ENCODE data around the gene SMO.
"Not testable (repeated sequence)": the region's sequence is repeated elsewhere in the genome, so short reads cannot be mapped to it uniquely, and the experiment has no call there.

SMO gene

DNA sequence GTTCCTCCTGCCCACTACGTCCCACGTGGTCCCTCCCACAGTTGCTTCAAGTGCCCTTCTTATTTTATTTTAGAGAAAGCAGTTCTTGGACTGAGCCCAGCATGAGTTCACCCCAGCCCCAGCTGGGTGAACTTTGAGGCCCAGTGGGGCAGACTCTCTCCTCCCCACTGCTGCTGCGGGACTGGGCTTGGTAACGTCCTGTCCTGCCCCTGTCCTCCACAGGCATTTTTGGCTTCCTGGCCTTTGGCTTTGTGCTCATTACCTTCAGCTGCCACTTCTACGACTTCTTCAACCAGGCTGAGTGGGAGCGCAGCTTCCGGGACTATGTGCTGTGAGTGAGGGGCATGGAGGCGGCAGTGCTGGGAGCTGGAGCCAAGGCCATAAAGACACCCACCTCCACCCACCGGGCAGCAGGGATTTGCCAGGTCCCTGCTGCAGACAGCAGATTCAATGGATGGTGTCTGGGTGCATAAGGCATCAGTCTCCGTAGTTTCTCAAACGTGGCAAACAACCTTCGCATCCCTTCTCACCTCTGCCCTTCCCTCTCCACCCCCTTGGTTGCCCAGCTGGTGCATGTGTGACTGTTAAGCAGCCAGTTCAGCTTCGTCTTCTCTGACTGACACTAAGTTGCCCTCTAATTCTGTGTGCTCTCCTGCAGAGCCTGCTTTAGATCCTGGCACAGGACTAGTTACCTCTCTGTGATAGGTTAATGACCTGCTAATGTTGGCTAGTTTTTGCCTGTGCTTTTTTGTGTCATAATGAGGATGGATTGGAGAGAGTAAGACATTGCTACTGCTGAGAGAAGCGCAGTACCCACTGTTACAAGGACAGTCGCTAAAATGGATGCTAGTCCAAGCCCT, 20.9 kb downstream of the SMO start:
- no peak for DNase-seq (ENCODE audit: low spot score)

DNA sequence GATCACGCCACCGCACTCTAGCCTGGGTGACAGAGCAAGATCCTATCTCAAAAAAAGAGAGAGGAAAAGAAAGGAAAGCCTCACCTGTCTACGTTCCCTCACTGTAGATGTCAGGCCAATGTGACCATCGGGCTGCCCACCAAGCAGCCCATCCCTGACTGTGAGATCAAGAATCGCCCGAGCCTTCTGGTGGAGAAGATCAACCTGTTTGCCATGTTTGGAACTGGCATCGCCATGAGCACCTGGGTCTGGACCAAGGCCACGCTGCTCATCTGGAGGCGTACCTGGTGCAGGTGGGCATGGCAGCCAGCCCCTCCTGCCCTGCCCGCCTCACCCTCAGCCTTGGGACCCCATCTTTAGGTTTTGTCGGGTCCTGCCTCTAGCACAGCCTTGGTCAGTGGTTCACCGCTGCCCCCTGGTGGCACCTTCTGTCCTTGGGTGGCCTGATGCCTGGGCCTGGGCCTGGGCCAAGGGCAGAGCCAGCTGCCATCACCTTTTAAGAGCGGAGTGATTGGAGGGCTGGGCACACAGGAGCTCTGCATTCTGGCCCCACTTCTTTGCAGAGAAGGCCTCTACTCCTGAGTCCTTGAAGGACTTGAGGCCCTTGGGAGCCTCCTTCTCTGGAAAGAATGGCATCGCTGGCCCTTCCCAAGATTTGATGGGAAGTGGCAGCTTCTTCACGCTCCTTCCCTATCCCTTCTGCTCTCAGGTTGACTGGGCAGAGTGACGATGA, 22.0 kb downstream of the SMO start:
- peak; percentile 45 for DNase-seq (ENCODE audit: low spot score)

DNA sequence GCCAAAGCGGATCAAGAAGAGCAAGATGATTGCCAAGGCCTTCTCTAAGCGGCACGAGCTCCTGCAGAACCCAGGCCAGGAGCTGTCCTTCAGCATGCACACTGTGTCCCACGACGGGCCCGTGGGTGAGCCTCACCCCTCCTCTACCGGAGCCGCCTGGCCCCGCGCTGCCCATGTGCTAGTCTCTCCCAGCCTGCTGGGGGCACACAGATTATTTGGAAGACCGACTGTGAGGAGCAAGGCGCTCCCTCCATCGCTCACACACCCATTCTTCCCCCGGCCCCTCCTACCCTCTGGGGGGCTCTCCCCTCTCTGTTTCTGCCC, 22.5 kb downstream of the SMO start:
- DNase-seq (ENCODE audit: low spot score), result no peak

DNA sequence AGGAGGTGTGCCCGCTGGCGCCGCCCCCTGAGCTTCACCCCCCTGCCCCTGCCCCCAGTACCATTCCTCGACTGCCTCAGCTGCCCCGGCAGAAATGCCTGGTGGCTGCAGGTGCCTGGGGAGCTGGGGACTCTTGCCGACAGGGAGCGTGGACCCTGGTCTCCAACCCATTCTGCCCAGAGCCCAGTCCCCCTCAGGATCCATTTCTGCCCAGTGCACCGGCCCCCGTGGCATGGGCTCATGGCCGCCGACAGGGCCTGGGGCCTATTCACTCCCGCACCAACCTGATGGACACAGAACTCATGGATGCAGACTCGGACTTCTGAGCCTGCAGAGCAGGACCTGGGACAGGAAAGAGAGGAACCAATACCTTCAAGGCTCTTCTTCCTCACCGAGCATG, 23.7 kb downstream of the SMO start:
- no peak for DNase-seq (ENCODE audit: low spot score)

DNA sequence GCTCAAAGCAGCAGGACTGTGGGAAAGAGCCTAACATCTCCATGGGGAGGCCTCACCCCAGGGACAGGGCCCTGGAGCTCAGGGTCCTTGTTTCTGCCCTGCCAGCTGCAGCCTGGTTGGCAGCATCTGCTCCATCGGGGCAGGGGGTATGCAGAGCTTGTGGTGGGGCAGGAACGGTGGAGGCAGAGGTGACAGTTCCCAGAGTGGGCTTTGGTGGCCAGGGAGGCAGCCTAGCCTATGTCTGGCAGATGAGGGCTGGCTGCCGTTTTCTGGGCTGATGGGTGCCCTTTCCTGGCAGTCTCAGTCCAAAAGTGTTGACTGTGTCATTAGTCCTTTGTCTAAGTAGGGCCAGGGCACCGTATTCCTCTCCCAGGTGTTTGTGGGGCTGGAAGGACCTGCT, 24.2 kb downstream of the SMO start:
- DNase-seq (ENCODE audit: low spot score), result no peak

DNA sequence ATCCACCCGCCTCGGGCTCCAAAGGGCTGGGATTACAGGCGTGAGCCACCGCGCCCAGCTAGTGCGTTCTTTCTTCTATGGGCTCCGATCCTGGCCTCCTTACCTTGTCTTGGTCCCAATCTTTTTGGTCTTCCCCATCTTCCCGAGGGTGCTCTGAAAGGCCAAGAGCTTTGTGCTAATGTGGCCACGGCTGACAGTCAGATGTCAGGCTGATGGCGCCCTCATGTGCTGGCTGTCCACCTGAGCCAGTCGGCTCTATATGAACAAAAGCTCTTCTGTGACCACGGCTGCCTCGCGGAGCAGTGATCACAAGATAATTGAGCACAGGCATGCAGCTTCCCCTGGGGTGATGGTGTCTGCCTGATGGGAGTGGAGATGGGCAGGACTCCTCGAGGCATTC, 25.4 kb downstream of the SMO start:
- DNase-seq (ENCODE audit: low spot score), result no peak

DNA sequence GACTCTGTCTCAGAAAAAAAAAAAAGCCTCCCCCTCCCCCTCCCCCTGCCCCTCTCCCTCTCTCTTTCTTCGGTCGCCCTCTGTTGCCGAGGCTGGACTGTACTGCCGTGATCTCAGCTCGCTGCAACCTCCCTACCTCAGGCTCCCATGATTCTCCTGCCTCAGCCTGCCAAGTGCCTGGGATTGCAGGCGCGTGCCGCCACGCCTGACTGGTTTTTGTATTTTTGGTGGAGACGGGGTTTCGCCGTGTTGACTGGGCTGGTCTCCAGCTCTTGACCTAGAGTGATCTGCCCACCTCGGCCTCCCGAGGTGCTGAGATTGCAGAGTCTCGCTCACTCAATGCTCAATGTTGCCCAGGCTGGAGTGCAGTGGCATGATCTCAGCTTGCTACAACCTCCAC, 27.3 kb downstream of the SMO start:
- DNase-seq (ENCODE audit: low spot score), result not testable (repeated sequence)

DNA sequence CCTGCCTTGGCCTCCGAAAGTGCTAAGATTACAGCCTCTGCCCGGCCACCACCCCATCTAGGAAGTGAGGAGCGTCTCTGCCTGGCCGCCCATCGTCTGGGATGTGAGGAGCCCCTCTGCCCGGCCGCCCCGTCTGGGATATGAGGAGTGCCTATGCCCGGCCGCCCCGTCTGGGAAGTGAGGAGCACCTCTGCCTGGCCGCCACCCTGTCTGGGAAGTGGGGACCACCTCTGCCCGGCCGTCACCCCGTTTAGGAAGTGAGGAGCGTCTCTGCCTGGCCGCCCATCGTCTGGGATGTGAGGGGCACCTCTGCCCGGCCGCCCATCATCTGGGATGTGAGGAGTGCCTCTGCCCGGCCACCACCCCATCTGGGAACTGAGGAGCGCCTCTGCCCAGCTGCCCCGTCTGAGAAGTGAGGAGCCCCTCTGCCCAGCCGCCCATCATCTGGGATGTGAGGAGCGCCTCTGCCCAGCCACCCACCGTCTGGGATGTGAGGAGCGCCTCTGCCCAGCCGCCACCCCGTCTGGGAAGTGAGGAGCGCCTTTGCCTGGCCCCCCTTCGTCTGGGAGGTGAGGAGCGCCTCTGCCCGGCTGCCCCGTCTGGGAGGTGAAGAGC, 27.8 kb downstream of the SMO start:
- DNase-seq (ENCODE audit: low spot score), result not testable (repeated sequence)

DNA sequence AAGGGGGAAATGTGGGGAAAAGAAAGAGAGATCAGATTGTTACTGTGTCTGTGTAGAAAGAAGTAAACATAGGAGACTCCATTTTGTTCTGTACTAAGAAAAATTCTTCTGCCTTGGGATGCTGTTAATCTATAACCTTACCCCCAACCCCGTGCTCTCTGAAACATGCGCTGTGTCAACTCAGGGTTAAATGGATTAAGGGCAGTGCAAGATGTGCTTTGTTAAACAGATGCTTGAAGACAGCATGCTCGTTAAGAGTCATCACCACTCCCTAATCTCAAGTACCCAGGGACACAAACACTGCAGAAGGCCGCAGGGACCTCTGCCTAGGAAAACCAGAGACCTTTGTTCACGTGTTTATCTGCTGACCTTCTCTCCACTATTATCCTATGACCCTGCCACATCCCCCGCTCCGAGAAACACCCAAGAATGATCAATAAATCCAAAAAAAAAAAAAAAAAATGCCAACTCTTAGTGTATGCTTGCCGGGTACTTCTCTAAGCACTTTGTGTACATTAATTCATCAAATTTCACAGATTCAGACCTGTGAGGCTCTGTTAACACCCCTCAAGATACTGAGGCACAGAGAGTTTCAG, 28.5 kb downstream of the SMO start:
- DNase-seq (ENCODE audit: low spot score), result not testable (repeated sequence)

DNA sequence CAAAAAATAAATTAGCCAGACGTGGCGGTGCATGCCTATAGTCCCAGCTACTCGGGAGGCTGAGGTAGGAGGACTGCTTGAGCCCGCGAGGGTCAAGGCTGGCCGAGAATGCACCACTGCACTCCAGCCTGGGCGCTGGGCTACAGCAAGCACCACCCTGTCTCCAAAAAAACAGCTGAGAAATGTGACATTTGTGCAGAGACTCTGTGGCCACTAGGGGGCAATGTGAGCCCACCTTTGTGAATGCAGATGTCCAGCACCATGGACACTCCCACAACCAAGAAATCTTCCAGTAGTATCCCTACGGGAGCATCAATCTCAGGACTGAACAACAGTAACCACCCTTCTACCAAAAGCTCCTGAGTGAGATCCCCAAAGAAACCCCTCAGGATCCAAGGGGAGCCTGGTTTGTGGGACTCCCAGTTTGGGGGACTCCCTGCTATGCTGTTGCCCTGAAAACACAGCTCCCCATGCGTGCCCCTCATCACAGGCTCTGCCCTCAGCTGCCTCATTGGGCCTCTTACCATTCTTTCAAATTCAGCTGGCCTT, 30.2 kb downstream of the SMO start:
- peak; percentile 81 for DNase-seq (ENCODE audit: low spot score)

DNA sequence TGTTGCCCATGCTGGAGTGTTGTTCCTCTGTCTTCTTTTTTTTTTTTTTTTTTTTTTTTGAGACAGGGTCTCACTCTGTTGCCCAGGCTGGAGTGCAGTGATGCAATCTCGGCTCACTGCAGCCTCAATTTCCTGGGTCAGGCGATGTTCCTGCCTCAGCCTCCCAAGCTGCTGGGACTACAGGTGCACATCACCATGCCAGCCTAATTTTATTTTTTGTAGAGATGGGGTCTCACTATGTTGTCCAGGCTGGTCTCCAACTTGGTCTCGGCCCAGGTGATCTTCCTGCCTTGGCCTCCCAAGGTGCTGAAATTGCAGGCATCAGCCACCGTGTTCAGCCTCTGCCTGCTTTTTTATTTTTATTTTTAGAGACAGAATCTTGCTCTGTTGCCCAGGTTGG, 30.7 kb downstream of the SMO start:
- DNase-seq (ENCODE audit: low spot score), result not testable (repeated sequence)

DNA sequence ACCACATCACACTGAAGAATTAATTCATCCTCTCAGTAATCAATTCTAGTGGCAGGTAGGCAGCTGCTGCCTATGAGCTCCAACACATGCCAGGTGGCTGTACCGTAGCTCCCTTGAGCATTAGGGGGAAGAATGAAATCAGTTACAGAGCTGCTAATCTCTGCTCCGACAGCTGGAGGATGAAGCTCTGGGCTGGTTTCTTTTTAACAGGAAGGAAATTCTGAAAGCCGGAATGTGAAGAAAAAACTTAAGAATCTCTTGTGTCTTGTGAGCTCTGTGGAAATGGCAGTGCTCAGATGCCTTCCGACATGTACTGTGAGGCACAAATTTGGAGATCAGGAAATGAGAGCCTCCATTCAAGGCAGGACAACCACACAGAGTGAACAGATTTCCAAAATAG, 33.6 kb downstream of the SMO start:
- DNase-seq (ENCODE audit: low spot score), result no peak

DNA sequence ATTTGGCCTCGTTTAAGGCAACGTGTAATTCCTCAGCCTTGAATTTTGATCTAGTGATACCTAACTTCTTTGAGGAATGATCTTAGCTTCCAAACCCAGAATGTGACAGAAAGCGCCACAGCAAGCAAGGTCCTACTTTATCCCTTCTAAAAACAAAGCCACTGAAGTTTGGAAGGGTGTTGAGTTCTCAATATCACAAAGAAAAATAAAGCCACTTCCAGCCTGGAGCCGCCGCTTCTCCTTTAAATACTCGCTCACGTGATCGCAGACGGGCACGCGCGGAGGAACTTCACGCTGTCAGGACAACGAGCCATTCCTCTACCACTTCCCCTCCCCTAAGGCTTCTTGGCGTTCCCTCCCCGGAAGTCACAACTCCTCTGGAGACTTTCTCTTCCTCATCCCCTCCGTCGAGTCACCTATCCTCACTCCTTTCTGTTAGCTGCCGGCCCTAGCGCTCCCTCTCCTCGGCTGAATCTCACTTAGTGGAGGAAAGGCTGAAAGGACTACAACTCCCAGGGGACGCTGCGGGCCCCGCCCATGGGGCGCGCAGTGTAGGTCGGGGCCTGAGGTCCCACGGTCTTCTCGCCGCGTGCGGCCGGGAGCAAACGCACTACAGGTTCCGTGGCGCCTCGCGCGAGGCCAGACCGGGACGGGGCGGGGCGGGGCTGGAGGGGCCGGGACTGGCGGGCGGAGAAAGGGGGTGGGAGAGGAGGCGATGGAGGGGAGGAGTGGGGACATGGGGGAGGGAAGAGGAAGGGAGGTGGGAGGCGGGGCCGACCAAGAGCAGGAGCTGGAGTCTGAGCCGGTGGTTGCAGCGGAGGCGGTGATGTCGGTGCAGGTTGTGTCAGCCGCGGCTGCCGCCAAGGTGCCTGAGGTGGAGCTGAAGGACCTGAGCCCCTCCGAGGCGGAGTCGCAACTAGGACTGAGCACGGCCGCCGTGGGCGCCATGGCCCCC, 36.1 kb downstream of the SMO start, which contains the start of gene AHCYL2:
Gene AHCYL2, plus strand, starts transcription at position 780 of the 955 bp plus-strand sequence.
- DNase-seq (ENCODE audit: low spot score), result peak; percentile 97

DNA sequence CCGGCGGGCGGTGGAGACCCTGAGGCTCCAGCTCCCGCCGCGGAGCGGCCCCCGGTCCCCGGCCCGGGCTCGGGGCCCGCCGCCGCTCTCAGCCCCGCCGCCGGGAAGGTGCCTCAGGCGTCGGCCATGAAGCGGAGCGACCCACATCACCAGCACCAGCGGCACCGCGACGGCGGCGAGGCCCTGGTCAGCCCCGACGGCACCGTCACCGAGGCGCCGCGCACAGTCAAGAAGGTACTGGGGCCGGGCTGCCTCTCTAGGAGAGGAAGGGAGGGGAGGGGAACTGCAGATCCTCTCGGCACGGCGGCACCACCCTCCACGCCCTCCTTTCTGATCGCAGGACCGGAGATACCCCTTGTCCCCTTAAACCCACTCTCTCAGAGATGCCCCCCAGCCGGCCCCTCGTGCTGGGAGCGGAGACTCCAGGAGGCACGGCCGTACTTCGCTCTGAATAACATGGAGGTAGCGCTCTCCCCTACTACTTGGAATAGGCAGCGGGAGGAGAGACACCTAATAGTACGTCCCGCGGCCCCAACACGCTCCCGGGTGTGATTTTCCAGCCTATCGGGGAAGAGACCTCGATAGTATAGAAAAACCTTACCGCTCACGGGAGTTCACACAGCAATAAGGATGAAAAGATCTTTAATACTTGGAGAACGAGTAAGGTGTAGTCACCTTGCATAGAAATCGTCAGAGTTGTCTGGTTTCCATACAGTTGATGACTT, 36.9 kb downstream of the SMO start:
- peak; percentile 44 for DNase-seq (ENCODE audit: low spot score)

DNA sequence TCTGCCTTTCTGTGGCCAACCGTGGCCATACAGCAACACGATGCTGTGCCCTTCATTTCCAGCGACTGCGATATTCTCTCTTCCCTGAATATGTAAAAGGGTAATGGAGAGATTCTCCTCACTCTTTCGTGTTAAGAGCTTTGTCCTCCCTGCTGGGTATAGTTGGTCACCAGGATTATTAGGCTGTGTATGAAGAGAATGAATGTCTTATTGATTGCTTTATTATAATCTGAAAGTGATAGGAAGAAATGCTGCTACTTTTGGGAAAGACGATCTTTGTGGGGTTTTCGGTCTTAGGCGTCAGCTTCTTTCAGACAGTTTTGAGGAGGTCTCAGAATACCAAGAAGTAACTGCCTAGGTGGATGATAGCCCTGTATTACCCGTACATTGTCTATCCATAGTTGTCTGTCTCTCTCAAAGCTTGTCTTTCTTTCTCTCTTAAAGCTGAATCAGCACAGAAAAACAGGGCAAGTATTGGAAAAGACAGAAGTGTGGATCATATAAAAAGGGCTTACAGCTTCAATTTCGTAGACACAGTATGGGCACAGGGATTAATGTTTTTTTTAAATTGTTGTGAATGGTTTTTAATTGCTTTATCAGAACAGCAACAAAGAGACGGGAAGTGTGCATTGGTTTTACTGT, 37.6 kb downstream of the SMO start:
- no peak for DNase-seq (ENCODE audit: low spot score)

DNA sequence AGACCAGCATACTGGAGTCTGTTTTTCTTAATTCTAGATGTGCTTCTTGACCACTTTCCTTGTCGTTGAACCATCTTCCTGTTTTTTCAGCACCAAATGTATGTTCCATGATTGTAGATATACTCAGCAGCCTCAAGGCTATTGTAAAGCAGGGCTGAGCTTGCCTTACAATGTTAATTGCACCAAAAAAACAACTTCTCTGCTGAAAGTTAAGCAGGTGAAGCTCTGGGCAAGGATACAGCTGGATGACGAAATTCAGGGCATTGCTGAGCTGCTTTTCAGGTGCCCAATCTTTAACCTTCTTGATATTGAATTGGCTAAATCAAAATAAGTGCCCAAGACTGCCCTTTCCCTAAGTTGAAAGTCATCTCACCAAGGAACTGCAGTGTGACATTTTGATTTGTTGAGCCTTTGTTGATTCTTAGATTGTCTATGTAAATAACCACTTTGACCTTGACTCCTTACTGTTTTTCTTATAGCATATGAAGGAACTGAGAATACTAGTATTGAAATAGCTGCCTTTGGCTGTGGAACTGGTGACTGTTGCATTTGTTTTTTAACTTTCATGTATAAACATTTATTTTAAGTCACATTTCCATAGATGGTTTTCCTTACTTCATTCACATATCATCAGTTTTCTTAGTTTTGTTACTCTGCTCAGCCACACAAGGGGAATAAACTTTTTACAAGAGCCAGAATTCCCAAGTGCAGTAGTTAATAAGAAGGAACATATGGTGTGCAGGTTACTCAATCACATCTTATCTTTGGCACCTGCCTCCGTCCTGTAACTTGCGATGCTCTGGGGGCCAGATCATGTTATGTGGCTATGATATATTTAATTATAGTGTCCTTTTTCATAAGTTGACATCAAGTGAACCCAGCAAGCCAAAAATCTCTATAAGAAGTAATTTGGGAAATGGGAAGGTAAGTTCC, 39.5 kb downstream of the SMO start:
- no peak for DNase-seq (ENCODE audit: low spot score)

DNA sequence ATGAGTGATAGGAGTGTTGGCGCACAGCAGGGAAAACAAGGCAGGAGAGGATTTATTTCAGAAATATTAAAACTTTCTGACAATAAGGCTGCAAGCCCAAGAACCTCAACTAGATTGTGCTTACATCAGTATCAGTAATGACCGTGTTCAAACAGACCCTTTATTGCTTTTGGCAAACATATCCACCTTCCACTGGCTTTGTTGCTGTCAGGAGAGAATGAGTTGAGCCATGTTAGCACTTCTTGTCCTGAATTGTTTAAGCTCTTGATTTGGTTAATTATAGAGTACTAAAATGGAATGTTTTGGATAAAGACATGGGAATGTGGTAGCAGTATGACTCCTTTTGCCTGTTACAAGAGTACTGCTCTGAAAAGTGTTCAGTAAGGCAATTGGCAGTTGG, 40.2 kb downstream of the SMO start:
- DNase-seq (ENCODE audit: low spot score), result no peak

DNA sequence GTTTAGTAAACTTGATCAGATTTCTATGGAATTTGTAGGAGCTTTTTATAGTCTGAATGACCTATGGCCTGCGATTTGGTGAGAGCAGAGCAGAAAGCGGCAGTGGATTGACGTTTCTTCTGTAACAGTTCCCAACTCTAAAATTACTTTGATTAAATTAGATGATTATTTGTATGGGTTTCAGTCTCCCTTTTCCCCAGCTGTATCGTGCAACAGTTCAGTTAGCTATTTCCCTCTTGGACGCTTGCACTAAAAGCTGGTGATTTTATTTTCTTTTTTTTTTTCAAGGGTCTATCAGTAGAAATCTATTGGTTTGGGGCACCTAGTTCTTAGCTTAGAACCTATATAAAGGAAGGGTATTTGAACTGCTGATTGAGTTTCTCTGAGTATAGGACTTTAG, 43.2 kb downstream of the SMO start:
- DNase-seq (ENCODE audit: low spot score), result no peak

DNA sequence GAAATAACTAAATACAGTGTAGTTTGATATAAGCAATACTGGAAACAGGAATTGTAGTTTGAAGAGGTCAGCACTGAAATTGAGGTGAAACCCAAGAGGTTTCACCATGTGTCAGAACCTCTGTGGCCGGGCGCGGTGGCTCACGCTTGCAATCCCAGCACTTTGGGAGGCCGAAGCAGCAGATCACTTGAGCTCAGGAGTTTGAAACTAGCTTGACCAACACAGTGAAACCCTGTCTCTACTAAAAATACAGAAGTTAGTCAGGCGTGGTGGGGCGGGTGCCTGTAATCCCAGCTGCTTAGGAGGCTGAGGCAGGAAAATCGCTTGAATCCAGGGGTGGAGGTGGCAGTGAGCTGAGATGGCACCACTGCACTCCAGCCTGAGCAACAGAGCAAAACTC, 50.1 kb downstream of the SMO start:
- DNase-seq (ENCODE audit: low spot score), result no peak

Measured in CD4-positive, alpha-beta T cell treated with Interleukin-15 for 4 hours (primary cell).